ENCODE data around the gene EFS. TPM values are rescaled to one million over a fixed set of nuclear protein-coding genes. Genes with fewer than 3 reads are reported as not detected.
"Not testable (repeated sequence)": the region's sequence is repeated elsewhere in the genome, so short reads cannot be mapped to it uniquely, and the experiment has no call there.

EFS gene
- total and polyA plus RNA-seq, 10 of the 15 experiments (the other 5 are each of a cell fraction or from before 2014, with no cell fraction given), result 0.08 TPM; not detected in 9

DNA sequence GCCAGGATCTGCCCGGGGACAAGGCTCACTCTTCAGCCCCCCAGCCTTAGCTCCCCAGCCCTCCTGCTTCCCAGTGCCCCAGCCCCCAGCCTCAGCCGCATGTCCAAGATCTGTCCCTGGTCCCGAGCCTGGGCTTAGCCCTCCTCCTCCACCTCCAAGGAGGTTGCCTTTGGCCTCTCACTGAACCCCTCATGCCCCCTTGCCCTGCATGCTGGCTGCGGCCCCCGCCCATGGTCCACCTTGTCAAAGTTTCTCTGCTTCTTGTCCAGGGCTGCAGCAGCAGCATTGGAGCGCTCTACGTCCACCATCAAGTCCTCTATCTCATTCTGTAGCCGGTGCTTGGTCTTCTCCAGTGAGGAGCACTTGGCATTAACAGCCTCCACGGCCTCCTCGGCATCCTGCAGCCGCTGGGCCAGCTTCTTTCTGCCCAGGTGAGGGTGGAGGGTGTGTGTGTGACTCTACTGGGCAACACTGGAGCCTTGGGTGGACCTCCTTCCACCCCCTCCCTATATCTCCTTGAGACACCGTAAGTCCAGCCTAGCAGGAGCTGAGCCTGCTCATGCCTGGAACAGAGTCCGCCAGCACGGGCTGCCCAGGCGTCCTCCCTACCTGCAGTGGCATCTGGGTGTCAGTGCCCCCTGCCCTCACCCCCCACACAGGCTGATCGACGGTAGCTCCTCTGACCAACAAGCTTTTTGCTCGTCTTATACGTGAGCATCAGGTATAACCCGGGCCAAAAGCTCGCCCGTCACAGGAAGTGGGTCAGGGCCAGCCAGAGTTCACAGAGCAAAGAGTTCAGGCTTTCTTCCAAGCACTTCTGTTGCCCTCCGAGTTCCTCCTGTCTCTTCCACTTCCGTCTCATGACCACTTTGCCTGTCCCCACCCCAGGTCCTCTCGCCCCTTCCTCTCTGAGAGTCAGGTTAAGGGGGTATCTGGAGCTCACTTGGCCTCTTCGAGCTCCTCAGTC is 23.2 kb upstream of the EFS start (continued):
- TF ChIP-seq, protein P1, sequence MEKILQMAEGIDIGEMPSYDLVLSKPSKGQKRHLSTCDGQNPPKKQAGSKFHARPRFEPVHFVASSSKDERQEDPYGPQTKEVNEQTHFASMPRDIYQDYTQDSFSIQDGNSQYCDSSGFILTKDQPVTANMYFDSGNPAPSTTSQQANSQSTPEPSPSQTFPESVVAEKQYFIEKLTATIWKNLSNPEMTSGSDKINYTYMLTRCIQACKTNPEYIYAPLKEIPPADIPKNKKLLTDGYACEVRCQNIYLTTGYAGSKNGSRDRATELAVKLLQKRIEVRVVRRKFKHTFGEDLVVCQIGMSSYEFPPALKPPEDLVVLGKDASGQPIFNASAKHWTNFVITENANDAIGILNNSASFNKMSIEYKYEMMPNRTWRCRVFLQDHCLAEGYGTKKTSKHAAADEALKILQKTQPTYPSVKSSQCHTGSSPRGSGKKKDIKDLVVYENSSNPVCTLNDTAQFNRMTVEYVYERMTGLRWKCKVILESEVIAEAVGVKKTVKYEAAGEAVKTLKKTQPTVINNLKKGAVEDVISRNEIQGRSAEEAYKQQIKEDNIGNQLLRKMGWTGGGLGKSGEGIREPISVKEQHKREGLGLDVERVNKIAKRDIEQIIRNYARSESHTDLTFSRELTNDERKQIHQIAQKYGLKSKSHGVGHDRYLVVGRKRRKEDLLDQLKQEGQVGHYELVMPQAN (conservative IDR thresholded peaks at IDR 0.05), result no peak

DNA sequence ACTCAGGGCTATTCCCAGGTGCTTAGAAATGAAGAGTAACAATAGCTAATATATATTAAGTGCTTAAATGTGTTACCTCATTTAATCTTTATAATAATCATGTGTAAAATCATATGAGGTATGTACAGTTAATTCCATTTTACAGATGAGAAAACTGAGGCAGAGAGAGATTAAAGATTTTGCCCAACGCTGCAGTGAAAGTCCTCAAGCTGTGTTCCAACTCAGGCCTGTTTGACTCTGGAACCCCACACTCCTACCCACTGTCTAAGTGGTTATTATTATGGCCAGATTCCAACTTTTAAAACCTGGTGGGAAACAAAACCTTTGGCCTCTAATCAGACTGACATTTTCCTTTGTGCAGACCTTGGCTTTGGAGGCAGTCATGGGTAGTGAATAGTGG is 22.0 kb upstream of the EFS start:
- no TSS peak for BruUV-seq (replicated peaks)
- H2AFZ ChIP-seq (ENCODE audit: control insufficient read depth, low read depth, low read length), result no peak overlapping the region
- H3K9me3 ChIP-seq (replicated peaks; ENCODE audit: control insufficient read depth, insufficient read depth, low read length), result no peaks in the 10 kb centered on the region
- RAD21 ChIA-PET (ENCODE audit: unreplicated experiment), result no interaction called here
- no peak overlapping the region for H3K4me2 ChIP-seq (ENCODE audit: control insufficient read depth, insufficient read depth)
- 79% methylated on average over 1 of the region's 1 CpG for WGBS (ENCODE audit: insufficient coverage, insufficient replicate concordance, low lambda C conversion rate, missing lambda C conversion rate)
- H3K9ac ChIP-seq (ENCODE audit: control insufficient read depth, insufficient read depth, low read length), result no peak overlapping the region
- intact Hi-C loops (cut with micrococcal nuclease; ENCODE audit: unreplicated experiment), result no loop called here
- no peak for ATAC-seq
- TF ChIP-seq, protein P2, sequence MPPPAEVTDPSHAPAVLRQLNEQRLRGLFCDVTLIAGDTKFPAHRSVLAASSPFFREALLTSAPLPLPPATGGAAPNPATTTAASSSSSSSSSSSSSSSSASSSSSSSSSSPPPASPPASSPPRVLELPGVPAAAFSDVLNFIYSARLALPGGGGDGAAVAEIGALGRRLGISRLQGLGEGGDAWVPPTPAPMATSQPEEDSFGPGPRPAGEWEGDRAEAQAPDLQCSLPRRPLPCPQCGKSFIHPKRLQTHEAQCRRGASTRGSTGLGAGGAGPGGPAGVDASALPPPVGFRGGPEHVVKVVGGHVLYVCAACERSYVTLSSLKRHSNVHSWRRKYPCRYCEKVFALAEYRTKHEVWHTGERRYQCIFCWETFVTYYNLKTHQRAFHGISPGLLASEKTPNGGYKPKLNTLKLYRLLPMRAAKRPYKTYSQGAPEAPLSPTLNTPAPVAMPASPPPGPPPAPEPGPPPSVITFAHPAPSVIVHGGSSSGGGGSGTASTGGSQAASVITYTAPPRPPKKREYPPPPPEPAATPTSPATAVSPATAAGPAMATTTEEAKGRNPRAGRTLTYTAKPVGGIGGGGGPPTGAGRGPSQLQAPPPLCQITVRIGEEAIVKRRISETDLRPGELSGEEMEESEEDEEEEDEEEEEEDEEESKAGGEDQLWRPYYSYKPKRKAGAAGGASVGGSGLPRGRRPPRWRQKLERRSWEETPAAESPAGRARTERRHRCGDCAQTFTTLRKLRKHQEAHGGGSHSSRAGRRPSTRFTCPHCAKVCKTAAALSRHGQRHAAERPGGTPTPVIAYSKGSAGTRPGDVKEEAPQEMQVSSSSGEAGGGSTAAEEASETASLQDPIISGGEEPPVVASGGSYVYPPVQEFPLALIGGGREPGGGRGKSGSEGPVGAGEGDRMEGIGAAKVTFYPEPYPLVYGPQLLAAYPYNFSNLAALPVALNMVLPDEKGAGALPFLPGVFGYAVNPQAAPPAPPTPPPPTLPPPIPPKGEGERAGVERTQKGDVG (CRISPR knock-in tag; IDR thresholded peaks at IDR 0.05), result no peak
- TF ChIP-seq IKZF2 (IDR thresholded peaks at IDR 0.05) (no peak), EED (IDR thresholded peaks at IDR 0.05; ENCODE audit: low read depth) (no peak)
- TF ChIP-seq, protein P3, sequence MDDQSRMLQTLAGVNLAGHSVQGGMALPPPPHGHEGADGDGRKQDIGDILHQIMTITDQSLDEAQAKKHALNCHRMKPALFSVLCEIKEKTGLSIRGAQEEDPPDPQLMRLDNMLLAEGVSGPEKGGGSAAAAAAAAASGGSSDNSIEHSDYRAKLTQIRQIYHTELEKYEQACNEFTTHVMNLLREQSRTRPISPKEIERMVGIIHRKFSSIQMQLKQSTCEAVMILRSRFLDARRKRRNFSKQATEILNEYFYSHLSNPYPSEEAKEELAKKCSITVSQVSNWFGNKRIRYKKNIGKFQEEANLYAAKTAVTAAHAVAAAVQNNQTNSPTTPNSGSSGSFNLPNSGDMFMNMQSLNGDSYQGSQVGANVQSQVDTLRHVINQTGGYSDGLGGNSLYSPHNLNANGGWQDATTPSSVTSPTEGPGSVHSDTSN (IDR thresholded peaks at IDR 0.05; ENCODE audit: insufficient replicate concordance, low read depth, low read length), result no peak
- H4K20me1 ChIP-seq (ENCODE audit: control insufficient read depth, insufficient read depth), result no peaks in the 10 kb centered on the region
- no peaks in the 10 kb centered on the region for H3K36me3 ChIP-seq (ENCODE audit: control insufficient read depth in 2 of 2, insufficient read depth in 2 of 2, low read length in 1 of 2)
- H3K27ac ChIP-seq (ENCODE audit: control insufficient read depth, insufficient read depth), result no peak overlapping the region
- no peaks in the 10 kb centered on the region; a peak in 2 of 4 replicates for H3K27me3 ChIP-seq (replicated peaks in 1 of 2; ENCODE audit: control insufficient read depth in 2 of 2, insufficient read depth in 2 of 2, low read length in 1 of 2)
- H3K79me2 ChIP-seq (ENCODE audit: control insufficient read depth, insufficient read depth, low read length), result no peaks in the 10 kb centered on the region
- POLR2A ChIA-PET, result no interaction called here
- H3K4me1 ChIP-seq (ENCODE audit: control insufficient read depth, insufficient read depth, low read length), result no peaks in the 10 kb centered on the region
- CTCF ChIA-PET, result no interaction called here
- in situ Hi-C loops (cut with MboI), result no loop called here
- FAIRE-seq, result no peak
- no peak overlapping the region for H3K4me3 ChIP-seq
- SMC1A ChIA-PET (ENCODE audit: uncharacterized antibody, unreplicated experiment), result interaction anchor here (1.2 kb wide), 1 partner anchor 10 kb away, joined by 3 read pairs; the partner anchor contains the start of gene CMTM5
- DNase-seq (ENCODE audit: low read depth, low spot score), result no peak

DNA sequence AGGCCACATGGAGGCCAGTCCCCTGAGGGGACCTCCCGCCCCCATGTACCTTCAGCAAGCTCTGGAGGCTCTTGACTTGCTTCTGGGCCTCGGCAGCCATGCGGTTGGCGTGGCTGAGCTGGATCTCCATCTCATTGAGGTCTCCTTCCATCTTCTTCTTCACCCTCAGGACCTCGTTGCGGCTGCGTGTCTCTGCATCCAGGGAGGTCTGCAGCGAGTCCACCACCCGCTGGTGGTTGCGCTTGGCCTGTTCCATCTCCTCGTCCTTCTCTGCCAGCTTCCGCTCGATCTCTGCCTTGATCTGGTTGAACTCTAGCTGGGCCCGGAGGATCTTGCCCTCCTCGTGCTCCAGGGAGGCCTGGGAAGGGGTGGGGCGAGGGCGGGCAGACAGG is 21.3 kb upstream of the EFS start:
- H3K9ac ChIP-seq (ENCODE audit: control insufficient read depth, insufficient read depth, low read length); H4K20me1 ChIP-seq (ENCODE audit: control insufficient read depth, insufficient read depth); H3K79me2 ChIP-seq (ENCODE audit: control insufficient read depth, insufficient read depth, low read length); H3K4me3 ChIP-seq; in situ Hi-C loops (cut with MboI); H3K36me3 ChIP-seq (ENCODE audit: control insufficient read depth in 2 of 2, insufficient read depth in 2 of 2, low read length in 1 of 2); H2AFZ ChIP-seq (ENCODE audit: control insufficient read depth, low read depth, low read length); RAD21 ChIA-PET (ENCODE audit: unreplicated experiment); POLR2A ChIA-PET; FAIRE-seq; SMC1A ChIA-PET (ENCODE audit: uncharacterized antibody, unreplicated experiment); H3K9me3 ChIP-seq (replicated peaks; ENCODE audit: control insufficient read depth, insufficient read depth, low read length); ATAC-seq; H3K27me3 ChIP-seq (replicated peaks in 1 of 2; ENCODE audit: control insufficient read depth in 2 of 2, insufficient read depth in 2 of 2, low read length in 1 of 2); CTCF ChIA-PET; H3K27ac ChIP-seq (ENCODE audit: control insufficient read depth, insufficient read depth); intact Hi-C loops (cut with micrococcal nuclease; ENCODE audit: unreplicated experiment); DNase-seq (ENCODE audit: low read depth, low spot score); BruUV-seq (replicated peaks); H3K4me2 ChIP-seq (ENCODE audit: control insufficient read depth, insufficient read depth); H3K4me1 ChIP-seq (ENCODE audit: control insufficient read depth, insufficient read depth, low read length): not testable (repeated sequence)
- WGBS (ENCODE audit: insufficient coverage, insufficient replicate concordance, low lambda C conversion rate, missing lambda C conversion rate), result 37% methylated on average over 14 of the region's 17 CpGs
